ENCODE data around the gene CYB561A3. TPM values are rescaled to one million over a fixed set of nuclear protein-coding genes. Genes with fewer than 3 reads are reported as not detected.

Gene CYB561A3
- total and polyA plus RNA-seq, 2 donors (not counting 1 experiment from before 2014, with no cell fraction given), result 248 to 756 TPM

DNA sequence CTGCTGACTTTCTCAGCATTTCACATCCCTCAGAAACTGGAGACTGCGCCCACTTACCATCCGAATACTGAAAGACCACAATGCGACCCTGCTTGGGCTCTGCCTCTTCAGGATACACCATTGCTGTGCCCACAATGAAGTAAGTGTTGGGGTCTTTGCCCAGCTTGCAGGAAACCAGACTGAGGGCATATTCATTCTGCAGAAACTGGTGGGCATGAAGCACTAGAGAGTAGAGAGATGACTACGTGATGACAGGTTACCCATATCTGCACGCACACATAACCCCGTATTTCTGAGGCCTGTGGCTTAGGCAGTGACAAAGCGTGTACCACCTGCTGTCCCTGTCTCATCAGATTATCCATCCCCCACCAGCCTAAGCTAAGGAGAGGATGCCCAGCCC, 51.9 kb downstream of the CYB561A3 start:
- Mint-ChIP-seq H3K9me3 (ENCODE audit: insufficient read depth) (no peaks in the 10 kb centered on the region), H3K27ac (no peak overlapping the region), H3K4me1 (no peaks in the 10 kb centered on the region), H3K4me3 (no peak overlapping the region), H3K27me3 (no peaks in the 10 kb centered on the region)
- Histone ChIP-seq H3K4me1 (ENCODE audit: control insufficient read depth in 2 of 2, insufficient read depth in 2 of 2, low read length in 2 of 2) (no peaks in the 10 kb centered on the region), H3K36me3 (replicated peaks in 1 of 2; ENCODE audit: control extremely low read depth in 1 of 2, control insufficient read depth in 1 of 2, extremely low read depth in 1 of 2, insufficient read depth in 2 of 2, low read length in 1 of 2) (peaks cover 6 to 96% of the 10 kb centered on the region in 2 experiments), H4K20me1 (ENCODE audit: control insufficient read depth, insufficient read depth, low read length, poor library complexity, severe bottlenecking) (peaks cover 4% of the 10 kb centered on the region), H3K79me2 (ENCODE audit: control insufficient read depth, insufficient read depth, low read length) (no peaks in the 10 kb centered on the region), H3K9ac (ENCODE audit: low read length) (no peak overlapping the region), H3K9me3 (ENCODE audit: control extremely low read depth in 1 of 3, control insufficient read depth in 2 of 3, insufficient read depth in 1 of 3, low read length in 2 of 3) (no peaks in the 10 kb centered on the region), H3K27me3 (replicated peaks in 1 of 4; ENCODE audit: control extremely low read depth in 1 of 4, control insufficient read depth in 3 of 4, insufficient read depth in 4 of 4, low read length in 3 of 4) (no peaks in the 10 kb centered on the region), H3K4me3 (ENCODE audit: control extremely low read depth in 1 of 5, extremely low read depth in 1 of 5, insufficient read depth in 1 of 5, low read depth in 2 of 5, low read length in 4 of 5) (no peak overlapping the region), H2AFZ (ENCODE audit: insufficient read depth, low read depth, low read length, poor library complexity, severe bottlenecking) (no peak overlapping the region), H3K27ac (ENCODE audit: low read length in 2 of 2) (no peak overlapping the region), H3K4me2 (replicated peaks; ENCODE audit: low read depth, low read length, poor library complexity, severe bottlenecking) (no peak overlapping the region)
- WGBS (ENCODE audit: insufficient coverage), result 94% methylated on average over 7 of the region's 7 CpGs
- ATAC-seq (ENCODE audit: low read depth), result no peak
- intact Hi-C loops (cut with micrococcal nuclease), result no loop called here
- CTCF ChIA-PET, result interaction anchor here (1.2 kb wide), 1 partner anchor 17 kb away, joined by 3 read pairs; no protein-coding TSS in a partner anchor
- POLR2A ChIA-PET, result no interaction called here
- TF ChIP-seq, protein P1, sequence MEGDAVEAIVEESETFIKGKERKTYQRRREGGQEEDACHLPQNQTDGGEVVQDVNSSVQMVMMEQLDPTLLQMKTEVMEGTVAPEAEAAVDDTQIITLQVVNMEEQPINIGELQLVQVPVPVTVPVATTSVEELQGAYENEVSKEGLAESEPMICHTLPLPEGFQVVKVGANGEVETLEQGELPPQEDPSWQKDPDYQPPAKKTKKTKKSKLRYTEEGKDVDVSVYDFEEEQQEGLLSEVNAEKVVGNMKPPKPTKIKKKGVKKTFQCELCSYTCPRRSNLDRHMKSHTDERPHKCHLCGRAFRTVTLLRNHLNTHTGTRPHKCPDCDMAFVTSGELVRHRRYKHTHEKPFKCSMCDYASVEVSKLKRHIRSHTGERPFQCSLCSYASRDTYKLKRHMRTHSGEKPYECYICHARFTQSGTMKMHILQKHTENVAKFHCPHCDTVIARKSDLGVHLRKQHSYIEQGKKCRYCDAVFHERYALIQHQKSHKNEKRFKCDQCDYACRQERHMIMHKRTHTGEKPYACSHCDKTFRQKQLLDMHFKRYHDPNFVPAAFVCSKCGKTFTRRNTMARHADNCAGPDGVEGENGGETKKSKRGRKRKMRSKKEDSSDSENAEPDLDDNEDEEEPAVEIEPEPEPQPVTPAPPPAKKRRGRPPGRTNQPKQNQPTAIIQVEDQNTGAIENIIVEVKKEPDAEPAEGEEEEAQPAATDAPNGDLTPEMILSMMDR (IDR thresholded peaks at IDR 0.05), result no peak
- DNase-seq, result no peak

DNA sequence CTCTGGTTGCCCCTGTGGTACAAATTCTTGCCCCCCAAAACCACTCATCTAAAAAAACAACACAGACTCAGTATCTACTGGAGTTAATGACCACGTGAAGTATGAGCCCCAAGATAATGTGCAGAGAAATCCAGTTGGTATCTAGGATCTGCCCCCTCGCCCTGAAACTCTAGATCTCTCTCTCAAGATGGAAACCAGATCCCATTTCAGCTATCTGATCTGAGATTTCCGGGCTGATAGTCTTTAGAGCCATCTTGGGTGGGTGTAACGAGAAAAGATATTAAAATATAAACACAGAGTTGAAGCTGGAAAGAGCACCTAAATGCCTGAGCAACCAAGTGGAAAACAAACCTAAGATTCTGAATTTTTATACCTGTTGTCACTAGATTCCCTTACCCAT, 52.5 kb downstream of the CYB561A3 start:
- Histone ChIP-seq H4K20me1 (ENCODE audit: control insufficient read depth, insufficient read depth, low read length, poor library complexity, severe bottlenecking) (peaks cover 4% of the 10 kb centered on the region), H3K27me3 (replicated peaks in 1 of 4; ENCODE audit: control extremely low read depth in 1 of 4, control insufficient read depth in 3 of 4, insufficient read depth in 4 of 4, low read length in 3 of 4) (no peaks in the 10 kb centered on the region), H3K9me3 (ENCODE audit: control extremely low read depth in 1 of 3, control insufficient read depth in 2 of 3, insufficient read depth in 1 of 3, low read length in 2 of 3) (no peaks in the 10 kb centered on the region), H3K4me3 (ENCODE audit: control extremely low read depth in 1 of 5, extremely low read depth in 1 of 5, insufficient read depth in 1 of 5, low read depth in 2 of 5, low read length in 4 of 5) (no peak overlapping the region), H3K36me3 (replicated peaks in 1 of 2; ENCODE audit: control extremely low read depth in 1 of 2, control insufficient read depth in 1 of 2, extremely low read depth in 1 of 2, insufficient read depth in 2 of 2, low read length in 1 of 2) (peaks cover 6 to 94% of the 10 kb centered on the region in 2 experiments), H3K4me2 (replicated peaks; ENCODE audit: low read depth, low read length, poor library complexity, severe bottlenecking) (no peak overlapping the region), H3K9ac (ENCODE audit: low read length) (no peak overlapping the region), H3K27ac (ENCODE audit: low read length in 2 of 2) (no peak overlapping the region), H3K79me2 (ENCODE audit: control insufficient read depth, insufficient read depth, low read length) (no peaks in the 10 kb centered on the region), H3K4me1 (ENCODE audit: control insufficient read depth in 2 of 2, insufficient read depth in 2 of 2, low read length in 2 of 2) (no peaks in the 10 kb centered on the region), H2AFZ (ENCODE audit: insufficient read depth, low read depth, low read length, poor library complexity, severe bottlenecking) (no peak overlapping the region)
- ChIA-PET POLR2A (no interaction called here), CTCF (interaction anchor here (1.2 kb wide), 1 partner anchor 18 kb away, joined by 3 read pairs; no protein-coding TSS in a partner anchor)
- Mint-ChIP-seq H3K9me3 (ENCODE audit: insufficient read depth) (no peaks in the 10 kb centered on the region), H3K4me3 (no peak overlapping the region), H3K27ac (no peak overlapping the region), H3K4me1 (no peaks in the 10 kb centered on the region), H3K27me3 (no peaks in the 10 kb centered on the region)
- TF ChIP-seq, protein P1 (IDR thresholded peaks at IDR 0.05), result no peak
- no peak for TF ChIP-seq EZH2 (IDR thresholded peaks at IDR 0.05; ENCODE audit: borderline replicate concordance, insufficient read depth, low read depth, low read length, poor library complexity, severe bottlenecking)
- intact Hi-C loops (cut with micrococcal nuclease), result no loop called here
- ATAC-seq (ENCODE audit: low read depth) (no peak), DNase-seq (no peak)
- WGBS (ENCODE audit: insufficient coverage), result 100% methylated on average over 1 of the region's 4 CpGs

All from B cell (primary cell).